Transverse colon (tissue), 4 donors: ENCODE results near the gene ZNF678.

ENCODE experiments used
- POLR2A ChIP-seq: fragments of 450-650 bp; IDR thresholded peaks from one replicate; pipeline ENCODE4 v1.6.1; 2016; ENCODE audit warnings: antibody characterized with exemption, mild to moderate bottlenecking, moderate library complexity
- POLR2AphosphoS5 ChIP-seq, 3 donors: sonication (generic); formaldehyde crosslinking; IDR thresholded peaks; one replicate each; pipeline ENCODE4 v1.6.1; 2016; ENCODE audit warnings: antibody characterized with exemption in 3 of 3
- TF ChIP-seq, protein P1 (sequence below), 5 experiments: fragments of 200-600 bp in 3 of 5; fragments of 450-650 bp in 2 of 5; sonication (generic) in 3 of 5; IDR thresholded peaks; 1 replicate in 2 of 5; 2 replicates in 3 of 5; pipeline ENCODE4 v1.5.1; 2016 to 2017; ENCODE audit warnings: antibody characterized with exemption in 5 of 5, inconsistent platforms in 3 of 5, mild to moderate bottlenecking in 2 of 5, moderate library complexity in 1 of 5

DNA sequence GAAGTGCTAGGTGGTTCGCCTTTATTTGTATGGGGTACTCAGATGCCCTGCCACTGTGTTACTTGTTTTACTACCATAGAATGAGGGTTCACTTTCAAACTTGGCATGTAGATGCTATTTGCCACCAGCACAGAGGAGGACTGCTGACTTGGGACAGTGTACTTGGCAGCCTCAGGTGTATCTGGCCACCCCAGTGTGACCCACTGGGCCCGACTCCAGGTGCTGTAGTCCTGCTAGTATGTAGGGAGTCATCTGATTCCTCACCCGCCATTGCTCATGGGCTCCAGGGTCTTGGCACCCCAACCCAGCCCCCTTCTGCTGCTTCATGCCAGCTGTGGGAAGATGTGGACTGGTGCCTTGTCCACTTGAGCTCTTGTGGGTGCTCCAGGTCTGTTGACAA is 40.0 kb downstream of the ZNF678 start:
- TF ChIP-seq, protein P1, sequence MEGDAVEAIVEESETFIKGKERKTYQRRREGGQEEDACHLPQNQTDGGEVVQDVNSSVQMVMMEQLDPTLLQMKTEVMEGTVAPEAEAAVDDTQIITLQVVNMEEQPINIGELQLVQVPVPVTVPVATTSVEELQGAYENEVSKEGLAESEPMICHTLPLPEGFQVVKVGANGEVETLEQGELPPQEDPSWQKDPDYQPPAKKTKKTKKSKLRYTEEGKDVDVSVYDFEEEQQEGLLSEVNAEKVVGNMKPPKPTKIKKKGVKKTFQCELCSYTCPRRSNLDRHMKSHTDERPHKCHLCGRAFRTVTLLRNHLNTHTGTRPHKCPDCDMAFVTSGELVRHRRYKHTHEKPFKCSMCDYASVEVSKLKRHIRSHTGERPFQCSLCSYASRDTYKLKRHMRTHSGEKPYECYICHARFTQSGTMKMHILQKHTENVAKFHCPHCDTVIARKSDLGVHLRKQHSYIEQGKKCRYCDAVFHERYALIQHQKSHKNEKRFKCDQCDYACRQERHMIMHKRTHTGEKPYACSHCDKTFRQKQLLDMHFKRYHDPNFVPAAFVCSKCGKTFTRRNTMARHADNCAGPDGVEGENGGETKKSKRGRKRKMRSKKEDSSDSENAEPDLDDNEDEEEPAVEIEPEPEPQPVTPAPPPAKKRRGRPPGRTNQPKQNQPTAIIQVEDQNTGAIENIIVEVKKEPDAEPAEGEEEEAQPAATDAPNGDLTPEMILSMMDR (IDR thresholded peaks at IDR 0.05): no peak
- TF ChIP-seq POLR2A (no peak), POLR2AphosphoS5 (IDR thresholded peaks at IDR 0.05) (no peak)
